Measurements from ENCODE around the gene HNRNPUL2. TPM values are rescaled to one million over a fixed set of nuclear protein-coding genes. Genes with fewer than 3 reads are reported as not detected.
"Not testable (repeated sequence)": the region's sequence is repeated elsewhere in the genome, so short reads cannot be mapped to it uniquely, and the experiment has no call there.

HNRNPUL2 gene
- total RNA-seq, 1 donor from 2014 or later, result 9.2 TPM

DNA sequence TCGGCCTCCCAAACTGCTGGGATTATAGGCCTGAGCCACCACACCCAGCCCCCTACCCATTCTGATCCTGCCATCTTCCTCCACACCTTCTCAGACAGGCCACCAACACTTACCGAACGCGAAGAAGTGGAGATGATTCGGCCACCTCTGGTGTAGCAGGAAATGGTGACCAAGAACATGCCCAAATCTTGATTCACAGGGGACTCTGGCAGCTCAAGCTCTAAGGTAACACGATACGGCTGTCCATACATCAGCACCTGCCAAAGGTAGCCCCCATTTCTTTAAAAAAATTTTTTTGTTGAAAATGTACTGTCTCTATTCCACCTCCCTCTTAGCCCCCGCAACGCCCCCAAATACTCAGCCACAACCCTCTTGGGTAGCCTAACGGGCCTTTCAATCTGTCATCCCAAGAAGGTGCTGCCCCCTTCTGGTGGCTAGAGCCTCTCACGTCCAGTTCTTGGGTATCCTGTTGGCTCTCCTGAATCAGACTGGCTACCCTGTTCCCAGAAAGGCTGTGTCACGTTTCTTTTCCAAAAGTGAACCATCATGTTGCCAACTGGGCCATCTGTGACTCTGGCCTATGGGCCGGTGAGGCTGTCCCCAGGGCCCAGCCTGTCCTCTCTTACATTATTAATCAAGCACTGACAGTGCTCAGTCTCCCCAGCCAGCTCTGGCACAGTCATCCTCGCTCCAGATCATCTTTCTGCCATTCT, 32.6 kb downstream of the HNRNPUL2 start:
- DNase-seq (ENCODE audit: low read depth), result peak; percentile 68
- no peaks in the 10 kb centered on the region for H3K27me3 ChIP-seq (ENCODE audit: control insufficient read depth, insufficient read depth, low read length)
- no peak overlapping the region for H3K4me3 ChIP-seq (ENCODE audit: low read depth, low read length)
- H3K36me3 ChIP-seq (ENCODE audit: control insufficient read depth, insufficient read depth, low read length), result peaks cover 10% of the 10 kb centered on the region
- no peak for FAIRE-seq
- TF ChIP-seq, protein P1, sequence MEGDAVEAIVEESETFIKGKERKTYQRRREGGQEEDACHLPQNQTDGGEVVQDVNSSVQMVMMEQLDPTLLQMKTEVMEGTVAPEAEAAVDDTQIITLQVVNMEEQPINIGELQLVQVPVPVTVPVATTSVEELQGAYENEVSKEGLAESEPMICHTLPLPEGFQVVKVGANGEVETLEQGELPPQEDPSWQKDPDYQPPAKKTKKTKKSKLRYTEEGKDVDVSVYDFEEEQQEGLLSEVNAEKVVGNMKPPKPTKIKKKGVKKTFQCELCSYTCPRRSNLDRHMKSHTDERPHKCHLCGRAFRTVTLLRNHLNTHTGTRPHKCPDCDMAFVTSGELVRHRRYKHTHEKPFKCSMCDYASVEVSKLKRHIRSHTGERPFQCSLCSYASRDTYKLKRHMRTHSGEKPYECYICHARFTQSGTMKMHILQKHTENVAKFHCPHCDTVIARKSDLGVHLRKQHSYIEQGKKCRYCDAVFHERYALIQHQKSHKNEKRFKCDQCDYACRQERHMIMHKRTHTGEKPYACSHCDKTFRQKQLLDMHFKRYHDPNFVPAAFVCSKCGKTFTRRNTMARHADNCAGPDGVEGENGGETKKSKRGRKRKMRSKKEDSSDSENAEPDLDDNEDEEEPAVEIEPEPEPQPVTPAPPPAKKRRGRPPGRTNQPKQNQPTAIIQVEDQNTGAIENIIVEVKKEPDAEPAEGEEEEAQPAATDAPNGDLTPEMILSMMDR (IDR thresholded peaks at IDR 0.05; ENCODE audit: insufficient read depth, low read length, severe bottlenecking), result peak; percentile 80

DNA sequence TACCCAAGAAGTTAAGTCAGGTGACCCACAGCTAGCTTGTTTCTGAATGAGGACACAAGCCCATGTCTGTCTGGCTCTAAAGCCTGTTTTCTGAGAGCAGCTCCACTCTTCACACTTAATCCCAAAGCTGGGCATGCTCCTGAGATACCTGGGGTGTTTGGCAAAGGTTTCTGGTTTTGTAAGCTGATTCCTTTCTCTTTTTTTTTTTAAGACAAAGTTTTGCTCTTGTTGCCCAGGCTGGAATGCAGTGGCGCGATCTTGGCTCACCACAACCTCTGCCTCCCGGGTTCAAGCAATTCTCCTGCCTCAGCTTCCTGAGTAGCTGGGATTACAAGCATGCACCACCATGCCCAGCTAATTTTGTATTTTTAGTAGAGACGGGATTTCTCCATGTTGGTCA, 33.6 kb downstream of the HNRNPUL2 start:
- H3K4me3 ChIP-seq (ENCODE audit: low read depth, low read length); FAIRE-seq; H3K27me3 ChIP-seq (ENCODE audit: control insufficient read depth, insufficient read depth, low read length); H3K36me3 ChIP-seq (ENCODE audit: control insufficient read depth, insufficient read depth, low read length); DNase-seq (ENCODE audit: low read depth): not testable (repeated sequence)

- TF ChIP-seq, protein P1 (IDR thresholded peaks at IDR 0.05; ENCODE audit: insufficient read depth, low read length, severe bottlenecking), result no peak
- Histone ChIP-seq H3K27me3 (ENCODE audit: control insufficient read depth, insufficient read depth, low read length) (no peaks in the 10 kb centered on the region), H3K36me3 (ENCODE audit: control insufficient read depth, insufficient read depth, low read length) (peaks cover 10% of the 10 kb centered on the region), H3K4me3 (ENCODE audit: low read depth, low read length) (no peak within 1 kb of the TSS)
- FAIRE-seq (no peak), DNase-seq (ENCODE audit: low read depth) (no peak)
Observed at GRCh38 chr11:62689421-62690183, 37.7 kb downstream of the HNRNPUL2 start, which contains the start of gene LRRN4CL. Gene LRRN4CL, minus strand, starts transcription at chr11:62689530. Its CDS starts 1,022 bp downstream, at chr11:62688508.

- no peaks in the 10 kb centered on the region for H3K27me3 ChIP-seq (ENCODE audit: control insufficient read depth, insufficient read depth, low read length)
- H3K36me3 ChIP-seq (ENCODE audit: control insufficient read depth, insufficient read depth, low read length), result peaks cover 10% of the 10 kb centered on the region
- DNase-seq (ENCODE audit: low read depth) (no peak), FAIRE-seq (no peak)
- no peak overlapping the region for H3K4me3 ChIP-seq (ENCODE audit: low read depth, low read length)
- TF ChIP-seq, protein P1 (IDR thresholded peaks at IDR 0.05; ENCODE audit: insufficient read depth, low read length, severe bottlenecking), result no peak
Observed at GRCh38 chr11:62688491-62688890, 38.8 kb downstream of the HNRNPUL2 start.

DNA sequence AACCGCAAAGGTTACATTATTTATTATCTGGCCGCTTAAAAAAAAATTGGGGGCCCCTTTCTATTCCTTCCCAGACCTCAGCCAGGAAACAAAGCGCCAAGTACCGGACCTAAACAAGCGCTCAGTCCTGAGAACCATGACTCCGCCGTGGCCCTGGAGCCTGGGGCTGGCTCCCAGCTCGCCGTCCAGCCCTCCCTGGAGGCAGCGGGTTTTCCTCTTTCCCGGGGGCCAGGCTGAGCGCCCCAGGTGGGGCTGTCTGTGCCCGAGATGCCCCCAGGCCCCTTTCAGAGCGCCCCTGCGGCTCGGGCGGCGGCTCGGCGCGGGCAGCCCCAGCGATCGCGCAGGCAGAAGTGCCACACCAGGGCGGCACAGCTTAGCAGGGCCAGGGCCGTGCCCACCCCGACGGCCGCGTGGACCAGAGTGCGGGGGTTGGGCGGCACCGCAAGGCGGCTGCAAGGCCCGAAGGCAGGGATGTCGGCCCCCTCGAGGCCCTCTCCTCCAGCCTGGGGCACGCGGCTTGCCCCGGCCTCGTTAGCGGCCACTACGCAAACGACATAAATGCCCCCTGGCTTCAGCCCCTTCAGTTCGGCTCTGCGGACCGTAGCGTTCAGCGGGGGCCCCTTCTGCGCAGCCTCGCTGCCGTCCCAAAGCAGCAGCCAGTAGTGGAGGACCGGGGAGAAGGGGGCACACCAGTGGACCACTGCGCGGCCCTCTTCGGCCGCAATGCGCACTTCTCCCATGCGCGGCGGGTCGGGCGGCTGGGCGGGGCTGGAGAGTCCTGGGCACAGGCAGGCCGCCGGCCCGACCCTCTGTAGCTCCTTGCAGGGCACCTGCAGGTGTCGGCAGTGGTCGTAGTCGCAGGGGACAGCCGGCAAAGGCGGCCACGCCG, 39.5 kb downstream of the HNRNPUL2 start:
- no peak overlapping the region for H3K4me3 ChIP-seq (ENCODE audit: low read depth, low read length)
- TF ChIP-seq, protein P1 (IDR thresholded peaks at IDR 0.05; ENCODE audit: insufficient read depth, low read length, severe bottlenecking), result no peak
- DNase-seq (ENCODE audit: low read depth) (no peak), FAIRE-seq (no peak)
- H3K36me3 ChIP-seq (ENCODE audit: control insufficient read depth, insufficient read depth, low read length), result peaks cover 10% of the 10 kb centered on the region
- no peaks in the 10 kb centered on the region for H3K27me3 ChIP-seq (ENCODE audit: control insufficient read depth, insufficient read depth, low read length)
